ENCODE measurements around the gene PRLR. TPM values are rescaled to one million over a fixed set of nuclear protein-coding genes. Genes with fewer than 3 reads are reported as not detected.

The PRLR gene
- total and polyA plus RNA-seq, 2 of the 8 experiments (the other 6 are each of a cell fraction or from before 2014, with no cell fraction given): 0.53 to 2.5 TPM

- DNase-seq (ENCODE audit: low read depth in 1 of 2, low spot score in 2 of 2): no peak
- H3K23ac ChIP-seq (ENCODE audit: insufficient read length): no peak overlapping the region
- no peaks in the 10 kb centered on the region for H3K4me1 ChIP-seq (replicated peaks in 1 of 4; ENCODE audit: control insufficient read depth in 3 of 4, insufficient read depth in 4 of 4, low read length in 3 of 4)
- no peak overlapping the region for H3K4ac ChIP-seq (replicated peaks; ENCODE audit: insufficient read length, low read depth, low read length)
- H2BK5ac ChIP-seq (ENCODE audit: low read depth, low read length): no peak overlapping the region
- H2AK5ac ChIP-seq (ENCODE audit: low read depth, low read length): no peak overlapping the region
- H3K79me2 ChIP-seq (ENCODE audit: control insufficient read depth in 1 of 2, insufficient read depth in 2 of 2, low read length in 2 of 2): no peaks in the 10 kb centered on the region
- TF ChIP-seq RBBP5 (IDR thresholded peaks at IDR 0.05; ENCODE audit: borderline replicate concordance, low read depth, low read length): no peak
- no peak for TF ChIP-seq PHF8 (conservative IDR thresholded peaks at IDR 0.05; ENCODE audit: low read depth, low read length)
- ChIA-PET POLR2A (ENCODE audit: partially characterized antibody) (interaction anchor here (1.1 kb wide), 1 partner anchor 18 kb away, joined by 3 read pairs; no protein-coding TSS in a partner anchor), CTCF (ENCODE audit: partially characterized antibody) (no interaction called here)
- H3K4me2 ChIP-seq (ENCODE audit: insufficient read depth in 1 of 2, low read depth in 2 of 2, low read length in 2 of 2): no peak overlapping the region
- H3K9ac ChIP-seq (replicated peaks in 1 of 4; ENCODE audit: extremely low read depth in 1 of 4, low read depth in 3 of 4, low read length in 3 of 4): no peak overlapping the region
- no peak overlapping the region for H4K8ac ChIP-seq (ENCODE audit: extremely low read depth, insufficient read depth, low read length)
- H3K27ac ChIP-seq (ENCODE audit: low read depth, low read length): no peak overlapping the region
- no peak overlapping the region for H2BK20ac ChIP-seq (ENCODE audit: low read length)
- no peaks in the 10 kb centered on the region for H3K9me3 ChIP-seq (ENCODE audit: insufficient read depth in 2 of 2, low read depth in 1 of 2, low read length in 1 of 2)
- H2BK15ac ChIP-seq (ENCODE audit: low read length): no peak overlapping the region
- H4K20me1 ChIP-seq (replicated peaks in 1 of 2; ENCODE audit: control insufficient read depth in 1 of 2, insufficient read depth in 2 of 2, low read length in 2 of 2): no peaks in the 10 kb centered on the region
- H3K56ac ChIP-seq (replicated peaks; ENCODE audit: insufficient read length, low read depth, low read length): no peak overlapping the region
- no peak overlapping the region for H2BK120ac ChIP-seq (replicated peaks; ENCODE audit: low read depth, low read length)
- H3K18ac ChIP-seq (ENCODE audit: extremely low read depth, low read length): no peak overlapping the region
- no peaks in the 10 kb centered on the region for H3K79me1 ChIP-seq (ENCODE audit: low read depth, low read length)
- no peak overlapping the region for H3K14ac ChIP-seq (ENCODE audit: insufficient read length)
- no peak overlapping the region for H2AFZ ChIP-seq (ENCODE audit: low read length)
- WGBS, 2 experiments (ENCODE audit: extremely low coverage in 1 of 2, insufficient coverage in 1 of 2, insufficient read length in 1 of 2, insufficient replicate concordance in 2 of 2, low coverage in 1 of 2, low lambda C conversion rate in 2 of 2, missing lambda C conversion rate in 1 of 2): 83% methylated on average over 2 of the region's 2 CpGs; no CpG with 5 or more reads in 1 of the 2 experiments
- H3K4me3 ChIP-seq (ENCODE audit: extremely low read depth in 1 of 4, insufficient read depth in 2 of 4, low read depth in 3 of 4, low read length in 4 of 4): no peak overlapping the region
- no peak overlapping the region for H2BK12ac ChIP-seq (ENCODE audit: low read depth, low read length)
- no peaks in the 10 kb centered on the region for H3K36me3 ChIP-seq (ENCODE audit: control insufficient read depth in 2 of 4, insufficient read depth in 4 of 4, low read length in 3 of 4)
- H4K5ac ChIP-seq (ENCODE audit: insufficient read length, low read depth, low read length): no peak overlapping the region
- H3K27me3 ChIP-seq (replicated peaks in 1 of 4; ENCODE audit: control insufficient read depth in 3 of 4, extremely low read depth in 1 of 4, insufficient read depth in 3 of 4, low read length in 3 of 4): no peaks in the 10 kb centered on the region
- no peak overlapping the region for H4K91ac ChIP-seq (replicated peaks; ENCODE audit: insufficient read length, low read length)
- H3K23me2 ChIP-seq (ENCODE audit: low read depth, low read length): no peaks in the 10 kb centered on the region
- no peak for FAIRE-seq
These were observed 97.1 kb downstream of the PRLR start for GRCh38 chr5:35133186-35133585.
